Posterior vena cava (tissue), 2 donors: Measurements from ENCODE around the gene TNF. TPM values are rescaled to one million over a fixed set of nuclear protein-coding genes. Genes with fewer than 3 reads are reported as not detected.
A peak's percentile ranks its signal among the peaks of the same experiment; 100 is the strongest.
"Not testable (repeated sequence)": the region's sequence is repeated elsewhere in the genome, so short reads cannot be mapped to it uniquely, and the experiment has no call there.

Experiments used
- DNase-seq: peaks from one replicate; pipeline ENCODE4 v3.0.0-alpha.2; 2020; ENCODE audit warnings: low spot score
- intact Hi-C, 2 donors: fragments of 100-400 bp; cut with DNase I; formaldehyde crosslinking; loops; one replicate each; pipeline versions ENCODE4 v1.14.1 to v1.14.2; 2022 to 2023
- total RNA-seq, 2 donors: library from RNA; stranded (reverse); fragmentation: NEBNext Ultra II Directional; extraction: Animal tissue kit (Norgen Biotek cat#: 25700); gene quantifications; one replicate each; pipeline ENCODE4 v1.2.1, GENCODE V29; 2021
- donor health status: DM: yes; HTN: yes; CAD: no.
- donor health status: DM: yes; HTN: yes; CAD: no.

TNF gene
- total RNA-seq, 2 donors from 2014 or later, result 0.81 to 0.93 TPM

GRCh38 chr6:31541658-31542521 is 33.5 kb upstream of the TNF start, which contains the start of gene DDX39B:
Gene DDX39B, minus strand, starts transcription at chr6:31542003. Its CDS starts 1,471 bp downstream, at chr6:31540532.
- peak; percentile 99 for DNase-seq
- intact Hi-C loops, result no loop called here

- intact Hi-C loops, result no loop called here
Observed at GRCh38 chr6:31543639-31544038, 31.7 kb upstream of the TNF start.

GRCh38 chr6:31544676-31545075 is 30.7 kb upstream of the TNF start:
- intact Hi-C loops, result loop anchor here in 1 of 2 donors (5.0 kb wide), 1 partner anchor 53 kb away; no protein-coding TSS in a partner anchor

More at GRCh38 chr6:31543639-31544038, 31.7 kb upstream of the TNF start:
- DNase-seq, result no peak

GRCh38 chr6:31545291-31545690 is 30.1 kb upstream of the TNF start:
- DNase-seq, result no peak
- intact Hi-C loops, result loop anchor here in 1 of 2 donors (5.0 kb wide), 1 partner anchor 52 kb away; no protein-coding TSS in a partner anchor

More at GRCh38 chr6:31544676-31545075, 30.7 kb upstream of the TNF start:
- no peak for DNase-seq

GRCh38 chr6:31546339-31546957 is 28.9 kb upstream of the TNF start, which contains the start of gene ATP6V1G2:
Gene ATP6V1G2, minus strand, starts transcription at chr6:31546608. Its CDS starts 49 bp downstream, at chr6:31546559.
- intact Hi-C loops, result loop anchor here (1.0 to 5.0 kb wide), 2 partner anchors 51 to 54 kb away; no protein-coding TSS in a partner anchor
- DNase-seq, result peak; percentile 95

- intact Hi-C loops, result loop anchor here (1.0 to 5.0 kb wide), 2 partner anchors 50 to 53 kb away; no protein-coding TSS in a partner anchor
- DNase-seq, result peak; percentile 98
Observed at GRCh38 chr6:31546958-31547726, 28.2 kb upstream of the TNF start, which contains the start of gene NFKBIL1. Gene NFKBIL1, plus strand, starts transcription at chr6:31547608. Its CDS starts 87 bp downstream, at chr6:31547695.

- no peak for DNase-seq
- intact Hi-C loops, result loop anchor here in 1 of 2 donors (5.0 kb wide), 1 partner anchor 49 kb away; no protein-coding TSS in a partner anchor
Observed at GRCh38 chr6:31547727-31548543, 27.4 kb upstream of the TNF start.

GRCh38 chr6:31548544-31548873 is 26.9 kb upstream of the TNF start:
- DNase-seq, result no peak
- intact Hi-C loops, result loop anchor here in 1 of 2 donors (5.0 kb wide), 1 partner anchor 49 kb away; no protein-coding TSS in a partner anchor

GRCh38 chr6:31551371-31551770 is 24.0 kb upstream of the TNF start:
- DNase-seq, intact Hi-C loops: not testable (repeated sequence)

GRCh38 chr6:31556307-31556706 is 19.1 kb upstream of the TNF start:
- intact Hi-C loops, result no loop called here
- no peak for DNase-seq

GRCh38 chr6:31557443-31558317 is 17.7 kb upstream of the TNF start:
- intact Hi-C loops, result no loop called here
- no peak for DNase-seq

- DNase-seq, result no peak
- intact Hi-C loops, result no loop called here
Observed at GRCh38 chr6:31558318-31558625, 17.1 kb upstream of the TNF start.

GRCh38 chr6:31558631-31559500 is 16.5 kb upstream of the TNF start:
- intact Hi-C loops, result no loop called here
- no peak for DNase-seq

GRCh38 chr6:31559606-31559957 is 15.8 kb upstream of the TNF start:
- intact Hi-C loops, result no loop called here
- no peak for DNase-seq

GRCh38 chr6:31559958-31560696 is 15.2 kb upstream of the TNF start:
- peak; percentile 86 for DNase-seq
- intact Hi-C loops, result no loop called here

- intact Hi-C loops, result no loop called here
- DNase-seq, result no peak
Observed at GRCh38 chr6:31560697-31561058, 14.7 kb upstream of the TNF start.
